Endothelial cell of umbilical vein (primary cell): ENCODE measurements around the gene RIPK4. TPM values are rescaled to one million over a fixed set of nuclear protein-coding genes. Genes with fewer than 3 reads are reported as not detected.

ENCODE experiments used
- BruUV-seq: library from RNA; stranded (reverse); fragments of 400-500 nt; replicated peaks from 2 replicates; lab custom pipeline; 2021; lab: Mats Ljungman, UMichigan
- CTCF ChIA-PET: fragments of 300-600, 350-600 bp; sonication (Branson Sonifier 250); formaldehyde crosslinking; loops from one replicate; lab custom pipeline; 2021; ENCODE audit warnings: antibody characterized with exemption, inconsistent platforms; lab: Charles Lee
- POLR2A ChIA-PET: fragments of 300-600, 350-600 bp; sonication (Branson Sonifier 250); formaldehyde crosslinking; loops from one replicate; lab custom pipeline; 2021; ENCODE audit warnings: antibody characterized with exemption, inconsistent platforms; lab: Charles Lee
- DNase-seq: peaks from one replicate; pipeline ENCODE4 v3.0.0-alpha.2; 2011; ENCODE audit warnings: low read depth, low spot score
- FAIRE-seq: peaks from 2 replicates; lab custom pipeline; 2011; peaks lifted over from hg19 to GRCh38; lab: Jason Lieb, UNC
- H2AFZ ChIP-seq: 2 replicates; pipeline ENCODE4 v1.6.0; 2012; ENCODE audit warnings: low read depth, low read length, control low read depth, inconsistent platforms
- H3K27ac ChIP-seq: 2 replicates; pipeline ENCODE4 v1.5.1; 2011; ENCODE audit warnings: low read depth, mild to moderate bottlenecking, control low read depth, low read length, moderate library complexity; ENCODE audit not compliant: insufficient read depth
- H3K27me3 ChIP-seq, 2 experiments: 2 replicates each; pipeline versions ENCODE4 v1.6.0 to v1.6.1; 2011; ENCODE audit warnings: low read length in 2 of 2, mixed read lengths in 1 of 2; ENCODE audit not compliant: control insufficient read depth in 2 of 2, insufficient read depth in 2 of 2
- H3K36me3 ChIP-seq, 2 experiments: 2 replicates in 1 of 2; 3 replicates in 1 of 2; pipeline ENCODE4 v1.5.1; 2011; ENCODE audit warnings: low read length in 2 of 2, mild to moderate bottlenecking in 1 of 2, moderate library complexity in 1 of 2; ENCODE audit not compliant: control insufficient read depth in 2 of 2, insufficient read depth in 2 of 2; ENCODE audit errors: extremely low read depth in 1 of 2
- H3K4me1 ChIP-seq: 3 replicates; pipeline ENCODE4 v1.5.1; 2011; ENCODE audit warnings: mild to moderate bottlenecking, low read length; ENCODE audit not compliant: control insufficient read depth, insufficient read depth; ENCODE audit errors: extremely low read depth
- H3K4me2 ChIP-seq: 2 replicates; pipeline ENCODE4 v1.6.1; 2011; ENCODE audit warnings: low read length, control low read depth, mixed read lengths; ENCODE audit not compliant: insufficient read depth
- H3K4me3 ChIP-seq, 3 experiments: fragments of 200-600 bp in 1 of 3; sonication (generic), shearing (Covaris generic) in 1 of 3; replicated peaks in 1 of 3; 2 replicates each; pipeline ENCODE4 v1.5.1; 2011 to 2016; ENCODE audit warnings: control low read depth in 3 of 3, low read length in 3 of 3, mild to moderate bottlenecking in 2 of 3, inconsistent platforms in 1 of 3, low read depth in 1 of 3, moderate library complexity in 1 of 3; ENCODE audit not compliant: insufficient read depth in 1 of 3
- H3K79me2 ChIP-seq: 2 replicates; pipeline ENCODE4 v1.6.0; 2012; ENCODE audit warnings: low read length, inconsistent platforms; ENCODE audit not compliant: control insufficient read depth, insufficient read depth
- H3K9ac ChIP-seq: replicated peaks from 2 replicates; pipeline ENCODE3; 2011; ENCODE audit warnings: low read length, control low read depth; ENCODE audit not compliant: insufficient read depth; ENCODE audit errors: extremely low read depth
- H3K9me1 ChIP-seq: replicated peaks from 3 replicates; pipeline ENCODE4 v1.6.0; 2011; ENCODE audit warnings: mild to moderate bottlenecking, low read length; ENCODE audit not compliant: control insufficient read depth, insufficient read depth; ENCODE audit errors: extremely low read depth
- H3K9me3 ChIP-seq: replicated peaks from 2 replicates; pipeline ENCODE4 v1.5.1; 2012; ENCODE audit warnings: low read length, inconsistent platforms; ENCODE audit not compliant: control insufficient read depth, insufficient read depth
- H4K20me1 ChIP-seq: replicated peaks from 2 replicates; pipeline ENCODE3; 2011; ENCODE audit warnings: mild to moderate bottlenecking, low read length; ENCODE audit not compliant: control insufficient read depth, insufficient read depth; ENCODE audit errors: extremely low read depth
- CTCF ChIP-seq, 2 donors: IDR thresholded peaks; 1 replicate in 1 of 2; 2 replicates in 1 of 2; pipeline ENCODE4 v1.5.1; 2011; ENCODE audit warnings: low read length in 2 of 2, mild to moderate bottlenecking in 2 of 2, moderate library complexity in 2 of 2, control low read depth in 1 of 2, inconsistent platforms in 1 of 2, low read depth in 1 of 2; ENCODE audit not compliant: insufficient read depth in 1 of 2; ENCODE audit errors: extremely low read depth in 1 of 2
- EZH2 ChIP-seq: IDR thresholded peaks from 2 replicates; pipeline ENCODE4 v1.6.1; 2012; ENCODE audit warnings: borderline replicate concordance, low read depth, mild to moderate bottlenecking, moderate library complexity, low read length, inconsistent platforms; ENCODE audit not compliant: severe bottlenecking
- FOS ChIP-seq: IDR thresholded peaks from 2 replicates; pipeline ENCODE4 v1.6.1; 2011; ENCODE audit warnings: mild to moderate bottlenecking, low read length, moderate library complexity, borderline replicate concordance; ENCODE audit not compliant: insufficient read depth
- GATA2 ChIP-seq: IDR thresholded peaks from 2 replicates; pipeline ENCODE4 v1.7.0; 2011; ENCODE audit warnings: low read depth, mild to moderate bottlenecking, moderate library complexity, mixed read lengths, low read length; ENCODE audit not compliant: insufficient read length, insufficient read depth
- JUN ChIP-seq: IDR thresholded peaks from 2 replicates; pipeline ENCODE4 v1.6.1; 2011; ENCODE audit warnings: borderline replicate concordance, low read depth; ENCODE audit not compliant: insufficient read length, insufficient read depth
- MAX ChIP-seq: IDR thresholded peaks from 2 replicates; pipeline ENCODE4 v1.6.1; 2011; ENCODE audit not compliant: insufficient read depth, insufficient read length
- MYC ChIP-seq: IDR thresholded peaks from one replicate; pipeline ENCODE4 v1.6.1; 2011; ENCODE audit warnings: mild to moderate bottlenecking, low read depth, low read length
- POLR2A ChIP-seq: IDR thresholded peaks from 2 replicates; pipeline ENCODE4 v1.6.1; 2012; ENCODE audit warnings: low read depth, mild to moderate bottlenecking, control low read depth, low read length
- POLR2AphosphoS5 ChIP-seq: IDR thresholded peaks from 2 replicates; pipeline ENCODE4 v1.6.1; 2012; ENCODE audit warnings: low read depth, mild to moderate bottlenecking, control low read depth, low read length, moderate library complexity; ENCODE audit not compliant: insufficient read depth
- dilution Hi-C: fragments of 300-500 bp; cut with MboI; formaldehyde crosslinking; loops from one replicate; pipeline ENCODE4 v1.15.0; 2019; ENCODE audit warnings: low sequenced_read_pairs; ENCODE audit not compliant: extremely low pct_ligation_motif_present
- intact Hi-C: fragments of 100-400 bp; cut with micrococcal nuclease; formaldehyde crosslinking; loops from one replicate; pipeline ENCODE4 v1.10.0; 2022
- polyA plus RNA-seq, 4 experiments: library from polyadenylated mRNA; depleted of rRNA in 3 of 4; stranded (reverse) in 3 of 4; unstranded in 1 of 4; fragments of >200 nt; gene quantifications; 2 replicates each; pipeline versions ENCODE4 v1.2.1 to v1.2.3, GENCODE V29; 2011 to 2012; ENCODE audit warnings: missing spikeins in 1 of 4
- total RNA-seq: library from RNA; stranded (reverse); gene quantifications from 2 replicates; pipeline ENCODE4 v1.2.3, GENCODE V29; 2021

Gene RIPK4
- total and polyA plus RNA-seq, 2 donors (not counting 3 experiments of a cell fraction or from before 2014, with no cell fraction given): not detected

GRCh38 chr21:41736423-41736822 lies 30.4 kb downstream of the RIPK4 start:
- H3K9me3 ChIP-seq: no peaks in the 10 kb centered on the region
- H3K79me2 ChIP-seq: no peaks in the 10 kb centered on the region
- H4K20me1 ChIP-seq: no peaks in the 10 kb centered on the region
- H3K4me2 ChIP-seq: no peak overlapping the region
- no peak overlapping the region for H2AFZ ChIP-seq
- intact Hi-C loops: no loop called here
- H3K9me1 ChIP-seq: no peaks in the 10 kb centered on the region
- H3K4me1 ChIP-seq: no peaks in the 10 kb centered on the region
- ChIA-PET POLR2A (no interaction called here), CTCF (no interaction called here)
- BruUV-seq: no TSS peak
- H3K4me3 ChIP-seq: no peak overlapping the region
- no peak overlapping the region for H3K9ac ChIP-seq
- H3K27me3 ChIP-seq: no peaks in the 10 kb centered on the region
- FAIRE-seq (no peak), DNase-seq (no peak)
- no peak overlapping the region for H3K27ac ChIP-seq
- dilution Hi-C loops: no loop called here
- TF ChIP-seq MYC: no peak
- TF ChIP-seq CTCF (IDR thresholded peaks at IDR 0.05; ENCODE audit: extremely low read depth in 1 of 2, insufficient read depth in 1 of 2, low read depth in 1 of 2, low read length in 2 of 2): no peak
- no peak for TF ChIP-seq POLR2A
- TF ChIP-seq EZH2: no peak
- no peak for TF ChIP-seq JUN
- TF ChIP-seq POLR2AphosphoS5: no peak
- TF ChIP-seq FOS: no peak
- no peak for TF ChIP-seq GATA2
- TF ChIP-seq MAX: no peak
- no peaks in the 10 kb centered on the region for H3K36me3 ChIP-seq
